ENCODE results near the gene GOLPH3.

Gene GOLPH3

DNA sequence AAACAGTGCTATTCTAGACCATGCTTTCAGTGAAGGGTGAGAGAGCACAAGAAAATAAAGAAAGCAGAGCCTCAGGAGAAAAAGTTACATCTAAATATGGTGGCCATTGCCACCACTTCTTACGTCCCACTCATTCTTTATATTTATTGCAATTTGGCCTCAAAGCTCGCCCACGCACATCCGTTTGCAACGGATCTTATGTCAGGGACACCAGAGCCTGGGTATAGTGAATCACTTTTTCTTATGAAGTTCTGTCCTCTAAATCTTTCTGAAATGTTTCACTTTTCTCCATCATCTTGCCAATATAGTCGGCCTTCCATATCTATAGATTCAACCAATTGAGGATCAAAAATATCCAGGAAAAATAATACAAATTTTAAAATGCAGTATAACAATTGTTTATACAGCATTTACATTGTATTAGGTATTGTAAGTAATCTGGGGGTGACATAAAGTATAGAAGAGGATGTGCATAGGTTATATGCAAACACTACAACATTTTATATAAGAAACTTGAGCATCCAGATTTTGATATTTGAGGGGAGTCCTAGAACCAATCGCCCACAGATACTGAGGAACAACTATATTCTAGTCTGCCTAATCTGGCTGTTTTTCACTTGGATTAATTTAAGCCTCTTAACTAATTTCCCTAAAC lies 35.2 kb downstream of the GOLPH3 start:
- TF ChIP-seq EGR1 (IDR thresholded peaks at IDR 0.05) (no peak), CREB1 (IDR thresholded peaks at IDR 0.05; ENCODE audit: low read depth) (no peak), RAD21 (IDR thresholded peaks at IDR 0.05; ENCODE audit: low read depth) (no peak)

DNA sequence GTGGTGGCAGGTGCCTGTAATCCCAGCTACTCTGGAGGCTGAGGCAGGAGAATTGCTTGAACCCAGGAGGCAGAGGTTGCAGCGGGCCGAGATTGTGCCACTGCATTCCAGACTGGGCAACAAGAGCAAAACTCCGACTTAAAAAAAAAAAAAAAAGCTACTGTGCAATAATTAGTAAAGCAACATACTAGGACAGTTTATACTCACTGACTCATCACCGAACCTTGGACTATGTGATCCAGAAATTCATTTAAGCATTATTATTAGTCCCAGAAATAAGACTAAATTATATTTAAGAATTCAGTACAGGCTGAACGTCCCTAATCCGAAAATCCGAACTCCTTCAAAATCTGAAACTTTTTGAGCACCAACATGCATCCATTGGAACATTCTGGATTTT lies 37.8 kb downstream of the GOLPH3 start:
- TF ChIP-seq RAD21 (IDR thresholded peaks at IDR 0.05; ENCODE audit: low read depth) (no peak), TCF12 (IDR thresholded peaks at IDR 0.05; ENCODE audit: low read depth) (no peak), FOXM1 (IDR thresholded peaks at IDR 0.05; ENCODE audit: borderline replicate concordance, low read depth) (no peak), TAF1 (IDR thresholded peaks at IDR 0.05; ENCODE audit: low read depth) (no peak), EGR1 (IDR thresholded peaks at IDR 0.05) (no peak), TEAD4 (IDR thresholded peaks at IDR 0.05) (no peak), EP300 (IDR thresholded peaks at IDR 0.05; ENCODE audit: borderline replicate concordance) (no peak), CEBPB (IDR thresholded peaks at IDR 0.05) (no peak), ZBTB7A (IDR thresholded peaks at IDR 0.05; ENCODE audit: low read depth) (no peak), CREB1 (IDR thresholded peaks at IDR 0.05; ENCODE audit: low read depth) (no peak), YY1 (IDR thresholded peaks at IDR 0.05; ENCODE audit: low read depth) (no peak), NFIC (IDR thresholded peaks at IDR 0.05) (no peak)
- TF ChIP-seq, protein P1, sequence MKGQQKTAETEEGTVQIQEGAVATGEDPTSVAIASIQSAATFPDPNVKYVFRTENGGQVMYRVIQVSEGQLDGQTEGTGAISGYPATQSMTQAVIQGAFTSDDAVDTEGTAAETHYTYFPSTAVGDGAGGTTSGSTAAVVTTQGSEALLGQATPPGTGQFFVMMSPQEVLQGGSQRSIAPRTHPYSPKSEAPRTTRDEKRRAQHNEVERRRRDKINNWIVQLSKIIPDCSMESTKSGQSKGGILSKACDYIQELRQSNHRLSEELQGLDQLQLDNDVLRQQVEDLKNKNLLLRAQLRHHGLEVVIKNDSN (IDR thresholded peaks at IDR 0.05), result no peak
- TF ChIP-seq, protein P2, sequence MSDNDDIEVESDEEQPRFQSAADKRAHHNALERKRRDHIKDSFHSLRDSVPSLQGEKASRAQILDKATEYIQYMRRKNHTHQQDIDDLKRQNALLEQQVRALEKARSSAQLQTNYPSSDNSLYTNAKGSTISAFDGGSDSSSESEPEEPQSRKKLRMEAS (IDR thresholded peaks at IDR 0.05), result no peak
- TF ChIP-seq, protein P3, sequence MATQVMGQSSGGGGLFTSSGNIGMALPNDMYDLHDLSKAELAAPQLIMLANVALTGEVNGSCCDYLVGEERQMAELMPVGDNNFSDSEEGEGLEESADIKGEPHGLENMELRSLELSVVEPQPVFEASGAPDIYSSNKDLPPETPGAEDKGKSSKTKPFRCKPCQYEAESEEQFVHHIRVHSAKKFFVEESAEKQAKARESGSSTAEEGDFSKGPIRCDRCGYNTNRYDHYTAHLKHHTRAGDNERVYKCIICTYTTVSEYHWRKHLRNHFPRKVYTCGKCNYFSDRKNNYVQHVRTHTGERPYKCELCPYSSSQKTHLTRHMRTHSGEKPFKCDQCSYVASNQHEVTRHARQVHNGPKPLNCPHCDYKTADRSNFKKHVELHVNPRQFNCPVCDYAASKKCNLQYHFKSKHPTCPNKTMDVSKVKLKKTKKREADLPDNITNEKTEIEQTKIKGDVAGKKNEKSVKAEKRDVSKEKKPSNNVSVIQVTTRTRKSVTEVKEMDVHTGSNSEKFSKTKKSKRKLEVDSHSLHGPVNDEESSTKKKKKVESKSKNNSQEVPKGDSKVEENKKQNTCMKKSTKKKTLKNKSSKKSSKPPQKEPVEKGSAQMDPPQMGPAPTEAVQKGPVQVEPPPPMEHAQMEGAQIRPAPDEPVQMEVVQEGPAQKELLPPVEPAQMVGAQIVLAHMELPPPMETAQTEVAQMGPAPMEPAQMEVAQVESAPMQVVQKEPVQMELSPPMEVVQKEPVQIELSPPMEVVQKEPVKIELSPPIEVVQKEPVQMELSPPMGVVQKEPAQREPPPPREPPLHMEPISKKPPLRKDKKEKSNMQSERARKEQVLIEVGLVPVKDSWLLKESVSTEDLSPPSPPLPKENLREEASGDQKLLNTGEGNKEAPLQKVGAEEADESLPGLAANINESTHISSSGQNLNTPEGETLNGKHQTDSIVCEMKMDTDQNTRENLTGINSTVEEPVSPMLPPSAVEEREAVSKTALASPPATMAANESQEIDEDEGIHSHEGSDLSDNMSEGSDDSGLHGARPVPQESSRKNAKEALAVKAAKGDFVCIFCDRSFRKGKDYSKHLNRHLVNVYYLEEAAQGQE (IDR thresholded peaks at IDR 0.05; ENCODE audit: low read depth), result no peak

DNA sequence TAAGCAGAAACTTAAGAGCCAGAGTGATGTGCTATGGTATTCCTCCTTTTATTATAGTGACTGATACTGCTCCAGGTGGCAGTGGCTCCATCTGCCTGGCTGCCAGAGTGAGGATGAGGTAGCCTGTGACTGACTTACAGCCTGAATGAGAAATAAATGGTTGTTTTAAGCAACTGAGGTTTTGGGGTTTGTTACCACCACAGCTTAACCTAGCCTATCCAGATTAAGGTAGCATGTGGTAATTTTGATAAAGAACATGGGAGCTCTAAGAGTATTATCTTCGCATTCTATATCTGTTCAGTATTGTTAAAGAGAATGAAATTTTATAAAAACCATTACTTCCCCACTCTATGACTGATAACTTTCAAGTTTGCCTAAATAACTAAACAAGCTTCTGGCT lies 39.0 kb downstream of the GOLPH3 start:
- TF ChIP-seq EP300 (IDR thresholded peaks at IDR 0.05; ENCODE audit: borderline replicate concordance) (no peak), EGR1 (IDR thresholded peaks at IDR 0.05) (no peak), TEAD4 (IDR thresholded peaks at IDR 0.05) (no peak), CREB1 (IDR thresholded peaks at IDR 0.05; ENCODE audit: low read depth) (no peak), NFIC (IDR thresholded peaks at IDR 0.05) (no peak), ZBTB7A (IDR thresholded peaks at IDR 0.05; ENCODE audit: low read depth) (no peak), YY1 (IDR thresholded peaks at IDR 0.05; ENCODE audit: low read depth) (no peak), CEBPB (IDR thresholded peaks at IDR 0.05) (no peak), TCF12 (IDR thresholded peaks at IDR 0.05; ENCODE audit: low read depth) (no peak), RAD21 (IDR thresholded peaks at IDR 0.05; ENCODE audit: low read depth) (no peak), FOXM1 (IDR thresholded peaks at IDR 0.05; ENCODE audit: borderline replicate concordance, low read depth) (no peak), TAF1 (IDR thresholded peaks at IDR 0.05; ENCODE audit: low read depth) (no peak)
- TF ChIP-seq, protein P2 (IDR thresholded peaks at IDR 0.05), result no peak
- TF ChIP-seq, protein P3 (IDR thresholded peaks at IDR 0.05; ENCODE audit: low read depth), result no peak
- TF ChIP-seq, protein P1 (IDR thresholded peaks at IDR 0.05), result no peak

DNA sequence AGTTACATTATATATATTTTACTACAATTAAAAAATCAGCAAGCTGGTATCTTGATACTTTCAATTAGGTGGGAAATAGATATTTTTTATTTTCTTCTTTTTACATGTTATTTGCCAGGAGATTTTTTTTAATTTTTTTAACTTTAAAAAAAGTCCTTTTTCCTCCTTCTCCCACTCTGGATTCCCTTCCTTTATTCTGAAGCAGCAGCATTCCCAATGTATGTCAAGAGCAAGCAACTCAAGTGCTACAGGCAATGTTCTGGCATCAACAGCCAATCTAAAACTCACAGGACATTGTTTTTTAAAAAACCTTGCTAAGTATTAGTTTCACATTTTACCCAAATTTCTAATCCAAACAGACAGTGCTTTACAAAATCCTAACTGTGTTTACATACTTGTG lies 41.4 kb downstream of the GOLPH3 start:
- no peak for TF ChIP-seq YY1 (IDR thresholded peaks at IDR 0.05; ENCODE audit: low read depth)
- no peak for TF ChIP-seq NFIC (IDR thresholded peaks at IDR 0.05)
- no peak for TF ChIP-seq EGR1 (IDR thresholded peaks at IDR 0.05)
- TF ChIP-seq, protein P1 (IDR thresholded peaks at IDR 0.05), result no peak
- TF ChIP-seq CREB1 (IDR thresholded peaks at IDR 0.05; ENCODE audit: low read depth), result no peak
- TF ChIP-seq, protein P2 (IDR thresholded peaks at IDR 0.05), result no peak
- no peak for TF ChIP-seq TCF12 (IDR thresholded peaks at IDR 0.05; ENCODE audit: low read depth)
- no peak for TF ChIP-seq TEAD4 (IDR thresholded peaks at IDR 0.05)
- TF ChIP-seq TAF1 (IDR thresholded peaks at IDR 0.05; ENCODE audit: low read depth), result no peak
- TF ChIP-seq RAD21 (IDR thresholded peaks at IDR 0.05; ENCODE audit: low read depth), result no peak
- no peak for TF ChIP-seq CEBPB (IDR thresholded peaks at IDR 0.05)
- TF ChIP-seq, protein P3 (IDR thresholded peaks at IDR 0.05; ENCODE audit: low read depth), result no peak
- TF ChIP-seq FOXM1 (IDR thresholded peaks at IDR 0.05; ENCODE audit: borderline replicate concordance, low read depth), result no peak
- no peak for TF ChIP-seq ZBTB7A (IDR thresholded peaks at IDR 0.05; ENCODE audit: low read depth)
- TF ChIP-seq EP300 (IDR thresholded peaks at IDR 0.05; ENCODE audit: borderline replicate concordance), result no peak

All from Ishikawa (cell line).